ENCODE measurements around the gene HOXC13. TPM values are rescaled to one million over a fixed set of nuclear protein-coding genes. Genes with fewer than 3 reads are reported as not detected.
A peak's percentile ranks its signal among the peaks of the same experiment; 100 is the strongest.

Gene HOXC13
- total RNA-seq, 1 donor from 2014 or later: not detected

- TF ChIP-seq CTCF (IDR thresholded peaks at IDR 0.05; ENCODE audit: insufficient read depth, low read length, poor library complexity, severe bottlenecking): no peak
- no peaks in the 10 kb centered on the region for H3K36me3 ChIP-seq (ENCODE audit: control insufficient read depth, insufficient read depth, low read length)
- peak overlapping the region; percentile 60 for H3K4me3 ChIP-seq (ENCODE audit: low read depth, low read length)
- peaks cover 39% of the 10 kb centered on the region for H3K27me3 ChIP-seq (ENCODE audit: control insufficient read depth, insufficient read depth, low read length)
- DNase-seq (ENCODE audit: low read depth): no peak
Measured at GRCh38 chr12:53985692-53985993, 47.0 kb downstream of the HOXC13 start.

GRCh38 chr12:53985994-53986685 is 47.5 kb downstream of the HOXC13 start:
- TF ChIP-seq CTCF (IDR thresholded peaks at IDR 0.05; ENCODE audit: insufficient read depth, low read length, poor library complexity, severe bottlenecking): no peak
- Histone ChIP-seq H3K36me3 (ENCODE audit: control insufficient read depth, insufficient read depth, low read length) (no peaks in the 10 kb centered on the region), H3K4me3 (ENCODE audit: low read depth, low read length) (peak overlapping the region; percentile 60), H3K27me3 (ENCODE audit: control insufficient read depth, insufficient read depth, low read length) (peaks cover 44% of the 10 kb centered on the region)
- no peak for DNase-seq (ENCODE audit: low read depth)

- DNase-seq (ENCODE audit: low read depth): no peak
- Histone ChIP-seq H3K4me3 (ENCODE audit: low read depth, low read length) (peak overlapping the region; percentile 60), H3K36me3 (ENCODE audit: control insufficient read depth, insufficient read depth, low read length) (no peaks in the 10 kb centered on the region), H3K27me3 (ENCODE audit: control insufficient read depth, insufficient read depth, low read length) (peaks cover 46% of the 10 kb centered on the region)
- TF ChIP-seq CTCF (IDR thresholded peaks at IDR 0.05; ENCODE audit: insufficient read depth, low read length, poor library complexity, severe bottlenecking): no peak
Measured at GRCh38 chr12:53986686-53987483, 48.3 kb downstream of the HOXC13 start.

GRCh38 chr12:53987787-53988230 is 49.2 kb downstream of the HOXC13 start:
- Histone ChIP-seq H3K36me3 (ENCODE audit: control insufficient read depth, insufficient read depth, low read length) (no peaks in the 10 kb centered on the region), H3K27me3 (ENCODE audit: control insufficient read depth, insufficient read depth, low read length) (peaks cover 44% of the 10 kb centered on the region), H3K4me3 (ENCODE audit: low read depth, low read length) (no peak overlapping the region)
- no peak for TF ChIP-seq CTCF (IDR thresholded peaks at IDR 0.05; ENCODE audit: insufficient read depth, low read length, poor library complexity, severe bottlenecking)
- DNase-seq (ENCODE audit: low read depth): no peak

GRCh38 chr12:53988541-53989226 is 50.1 kb downstream of the HOXC13 start:
- no peak for DNase-seq (ENCODE audit: low read depth)
- Histone ChIP-seq H3K36me3 (ENCODE audit: control insufficient read depth, insufficient read depth, low read length) (no peaks in the 10 kb centered on the region), H3K27me3 (ENCODE audit: control insufficient read depth, insufficient read depth, low read length) (peaks cover 42% of the 10 kb centered on the region), H3K4me3 (ENCODE audit: low read depth, low read length) (no peak overlapping the region)
- TF ChIP-seq CTCF (IDR thresholded peaks at IDR 0.05; ENCODE audit: insufficient read depth, low read length, poor library complexity, severe bottlenecking): no peak
